ENCODE results near the gene MECP2. TPM values are rescaled to one million over a fixed set of nuclear protein-coding genes. Genes with fewer than 3 reads are reported as not detected.
A peak's percentile ranks its signal among the peaks of the same experiment; 100 is the strongest.
"Not testable (repeated sequence)": the region's sequence is repeated elsewhere in the genome, so short reads cannot be mapped to it uniquely, and the experiment has no call there.

MECP2 gene
- 32.2 TPM for polyA plus RNA-seq (2012; ENCODE audit: insufficient read length, low read depth)

- TF ChIP-seq TAF1 (IDR thresholded peaks at IDR 0.05; ENCODE audit: borderline replicate concordance, insufficient read depth, low read length), result peak; percentile 37; the same call in 1 of the 2 replicates
- TF ChIP-seq, protein P1, sequence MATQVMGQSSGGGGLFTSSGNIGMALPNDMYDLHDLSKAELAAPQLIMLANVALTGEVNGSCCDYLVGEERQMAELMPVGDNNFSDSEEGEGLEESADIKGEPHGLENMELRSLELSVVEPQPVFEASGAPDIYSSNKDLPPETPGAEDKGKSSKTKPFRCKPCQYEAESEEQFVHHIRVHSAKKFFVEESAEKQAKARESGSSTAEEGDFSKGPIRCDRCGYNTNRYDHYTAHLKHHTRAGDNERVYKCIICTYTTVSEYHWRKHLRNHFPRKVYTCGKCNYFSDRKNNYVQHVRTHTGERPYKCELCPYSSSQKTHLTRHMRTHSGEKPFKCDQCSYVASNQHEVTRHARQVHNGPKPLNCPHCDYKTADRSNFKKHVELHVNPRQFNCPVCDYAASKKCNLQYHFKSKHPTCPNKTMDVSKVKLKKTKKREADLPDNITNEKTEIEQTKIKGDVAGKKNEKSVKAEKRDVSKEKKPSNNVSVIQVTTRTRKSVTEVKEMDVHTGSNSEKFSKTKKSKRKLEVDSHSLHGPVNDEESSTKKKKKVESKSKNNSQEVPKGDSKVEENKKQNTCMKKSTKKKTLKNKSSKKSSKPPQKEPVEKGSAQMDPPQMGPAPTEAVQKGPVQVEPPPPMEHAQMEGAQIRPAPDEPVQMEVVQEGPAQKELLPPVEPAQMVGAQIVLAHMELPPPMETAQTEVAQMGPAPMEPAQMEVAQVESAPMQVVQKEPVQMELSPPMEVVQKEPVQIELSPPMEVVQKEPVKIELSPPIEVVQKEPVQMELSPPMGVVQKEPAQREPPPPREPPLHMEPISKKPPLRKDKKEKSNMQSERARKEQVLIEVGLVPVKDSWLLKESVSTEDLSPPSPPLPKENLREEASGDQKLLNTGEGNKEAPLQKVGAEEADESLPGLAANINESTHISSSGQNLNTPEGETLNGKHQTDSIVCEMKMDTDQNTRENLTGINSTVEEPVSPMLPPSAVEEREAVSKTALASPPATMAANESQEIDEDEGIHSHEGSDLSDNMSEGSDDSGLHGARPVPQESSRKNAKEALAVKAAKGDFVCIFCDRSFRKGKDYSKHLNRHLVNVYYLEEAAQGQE (IDR thresholded peaks at IDR 0.05; ENCODE audit: insufficient read depth in 1 of 2, low read depth in 2 of 2, low read length in 2 of 2), result no peak
These were observed at the start of gene MECP2 for GRCh38 chrX:154097589-154098541. Gene MECP2 (minus strand): TSS chrX:154097717.

DNA sequence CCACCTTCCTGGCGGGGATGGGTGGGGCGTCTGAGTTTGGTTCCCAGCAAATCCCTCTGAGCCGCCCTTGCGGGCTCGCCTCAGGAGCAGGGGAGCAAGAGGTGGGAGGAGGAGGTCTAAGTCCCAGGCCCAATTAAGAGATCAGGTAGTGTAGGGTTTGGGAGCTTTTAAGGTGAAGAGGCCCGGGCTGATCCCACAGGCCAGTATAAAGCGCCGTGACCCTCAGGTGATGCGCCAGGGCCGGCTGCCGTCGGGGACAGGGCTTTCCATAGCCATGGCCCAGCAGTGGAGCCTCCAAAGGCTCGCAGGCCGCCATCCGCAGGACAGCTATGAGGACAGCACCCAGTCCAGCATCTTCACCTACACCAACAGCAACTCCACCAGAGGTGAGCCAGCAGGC lies 46.5 kb upstream of the MECP2 start, which contains the start of gene OPN1LW:
TSS of gene OPN1LW (plus strand) at position 234 of the 400 bp plus-strand sequence. CDS start at position 275, 41 bp downstream.
- TF ChIP-seq POLR2AphosphoS5 (IDR thresholded peaks at IDR 0.05; ENCODE audit: low read depth, low read length); SIN3A (IDR thresholded peaks at IDR 0.05; ENCODE audit: borderline replicate concordance, insufficient read depth, low read length): not testable (repeated sequence)
- TF ChIP-seq, protein P1 (IDR thresholded peaks at IDR 0.05; ENCODE audit: insufficient read depth in 1 of 2, low read depth in 2 of 2, low read length in 2 of 2), result not testable (repeated sequence)

DNA sequence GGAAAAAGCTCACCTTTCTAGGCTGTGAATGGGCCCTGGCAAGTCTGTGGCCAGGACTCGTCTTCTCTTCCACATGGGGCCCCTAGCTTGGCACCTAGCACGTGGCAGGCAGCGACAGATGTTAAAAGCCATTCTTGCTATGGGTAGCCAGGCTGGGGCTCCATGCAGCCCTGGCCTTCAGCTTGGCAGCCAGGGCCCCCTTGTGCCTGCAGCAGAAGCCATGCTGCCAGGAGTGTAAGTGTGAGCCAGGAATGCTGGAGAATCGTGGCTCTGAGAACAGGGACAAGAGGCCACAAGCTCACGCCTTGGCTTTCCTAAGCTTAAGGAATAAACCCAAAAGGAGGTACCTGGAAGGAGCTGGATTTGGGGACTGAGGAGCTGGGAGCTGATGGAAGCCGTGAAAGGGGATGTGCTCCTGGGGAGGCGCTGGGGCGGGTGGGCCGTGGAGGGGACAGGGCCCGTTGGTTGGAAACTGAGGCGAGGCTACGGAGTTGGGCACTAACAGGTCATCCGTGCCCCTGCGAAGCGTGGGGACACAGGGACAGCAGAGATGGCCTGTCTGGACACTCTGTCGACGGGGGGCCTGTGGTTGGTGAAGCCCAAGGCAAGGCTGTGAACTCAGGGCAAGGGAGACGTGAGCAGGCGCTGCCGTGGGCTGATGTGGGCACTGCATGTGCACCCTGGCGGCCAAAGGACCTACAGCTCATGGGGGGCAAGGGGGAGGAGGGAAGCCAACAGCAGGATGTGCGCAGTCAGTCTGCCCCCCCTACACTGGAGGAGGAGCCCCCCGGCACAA lies 45.6 kb upstream of the MECP2 start:
- TF ChIP-seq FOXP2 (optimal IDR thresholded peaks at IDR 0.05; ENCODE audit: borderline replicate concordance, extremely low read depth, extremely low read length, insufficient read depth), result no peak
- TF ChIP-seq, protein P1 (IDR thresholded peaks at IDR 0.05; ENCODE audit: insufficient read depth in 1 of 2, low read depth in 2 of 2, low read length in 2 of 2), result no peak
- TF ChIP-seq SIN3A (IDR thresholded peaks at IDR 0.05; ENCODE audit: borderline replicate concordance, insufficient read depth, low read length), result no peak
- no peak for TF ChIP-seq TAF1 (IDR thresholded peaks at IDR 0.05; ENCODE audit: borderline replicate concordance, insufficient read depth, low read length)
- no peak for TF ChIP-seq POLR2AphosphoS5 (IDR thresholded peaks at IDR 0.05; ENCODE audit: low read depth, low read length)

GRCh38 chrX:154142386-154142785 lies 44.9 kb upstream of the MECP2 start:
- no peak for TF ChIP-seq POLR2AphosphoS5 (IDR thresholded peaks at IDR 0.05; ENCODE audit: low read depth, low read length)
- no peak for TF ChIP-seq SIN3A (IDR thresholded peaks at IDR 0.05; ENCODE audit: borderline replicate concordance, insufficient read depth, low read length)
- TF ChIP-seq TAF1 (IDR thresholded peaks at IDR 0.05; ENCODE audit: borderline replicate concordance, insufficient read depth, low read length), result no peak
- TF ChIP-seq, protein P1 (IDR thresholded peaks at IDR 0.05; ENCODE audit: insufficient read depth in 1 of 2, low read depth in 2 of 2, low read length in 2 of 2), result no peak
- no peak for TF ChIP-seq FOXP2 (optimal IDR thresholded peaks at IDR 0.05; ENCODE audit: borderline replicate concordance, extremely low read depth, extremely low read length, insufficient read depth)

Data from PFSK-1 (cell line).